Muscle of leg (tissue), 16 donors: Measurements from ENCODE around the gene EVI2A. TPM values are rescaled to one million over a fixed set of nuclear protein-coding genes. Genes with fewer than 3 reads are reported as not detected.
A peak's percentile ranks its signal among the peaks of the same experiment; 100 is the strongest.
"Not testable (repeated sequence)": the region's sequence is repeated elsewhere in the genome, so short reads cannot be mapped to it uniquely, and the experiment has no call there.

Experiments
- DNase-seq: peaks from one replicate; pipeline ENCODE4 v3.0.0; 2013
- H3K27ac ChIP-seq: one replicate; pipeline ENCODE4 v1.5.1; 2013; ENCODE audit warnings: mild to moderate bottlenecking, low read length, control low read depth
- H3K27me3 ChIP-seq: one replicate; pipeline ENCODE4 v1.6.1; 2013; ENCODE audit warnings: low read length; ENCODE audit not compliant: control insufficient read depth, insufficient read depth
- H3K36me3 ChIP-seq: one replicate; pipeline ENCODE4 v1.6.1; 2013; ENCODE audit warnings: low read length; ENCODE audit not compliant: control insufficient read depth, insufficient read depth
- H3K4me1 ChIP-seq: one replicate; pipeline ENCODE4 v1.6.1; 2013; ENCODE audit warnings: low read length; ENCODE audit not compliant: control insufficient read depth, insufficient read depth
- H3K4me3 ChIP-seq: one replicate; pipeline ENCODE4 v1.5.1; 2013; ENCODE audit warnings: low read length, control low read depth
- H3K9me3 ChIP-seq: replicated peaks from 2 replicates; pipeline ENCODE4 v1.6.1; 2013; ENCODE audit warnings: low read depth, low read length; ENCODE audit not compliant: control insufficient read depth
- WGBS: methylation state at CpG from one replicate; pipeline ENCODE4 v1.1.5; 2013; ENCODE audit warnings: missing lambda C conversion rate; ENCODE audit not compliant: insufficient coverage; 5-methylcytosine and 5-hydroxymethylcytosine counted together
- long read RNA-seq, 11 donors: transcript quantifications; one replicate each; lab custom pipeline, GENCODE V29; 2026
- polyA plus RNA-seq, 8 donors: library from polyadenylated mRNA; unstranded; fragments of 120-200 nt; gene quantifications; one replicate each; pipeline versions ENCODE4 v1.2.1 to v1.2.3, GENCODE V29; 2013; ENCODE audit warnings: inconsistent platforms in 1 of 8, low replicate concordance in 1 of 8; ENCODE audit not compliant: insufficient read length in 8 of 8, insufficient read depth in 1 of 8
- total RNA-seq: library from RNA; stranded (reverse); fragments of 120-200 nt; gene quantifications from one replicate; pipeline ENCODE4 v1.2.4, GENCODE V29; 2013

The EVI2A gene
- total RNA-seq = 2.6 TPM
- polyA plus RNA-seq = 1 to 10 TPM; 1.2 to 2.4 (median 1.8) TPM
- long read RNA-seq, donor 1 = 0 reads
- long read RNA-seq, donor 2 = 0 reads
- long read RNA-seq, donor 3, partial matches to known transcripts = 0 of 4 reads
- long read RNA-seq, donor 3, other reads (novel, unspliced or antisense) = 0 of 4 reads
- long read RNA-seq, donor 4, partial matches to known transcripts = 0 of 1 reads
- long read RNA-seq, donor 4, other reads (novel, unspliced or antisense) = 0 of 1 reads
- long read RNA-seq, donor 5 = 0 reads
- long read RNA-seq, donor 6, partial matches to known transcripts = 0 of 3 reads
- long read RNA-seq, donor 6, other reads (novel, unspliced or antisense) = 0 of 3 reads
- long read RNA-seq, donor 7, partial matches to known transcripts = 0 of 3 reads
- long read RNA-seq, donor 7, other reads (novel, unspliced or antisense) = 0 of 3 reads
- long read RNA-seq, donor 8 = 0 reads
- long read RNA-seq, donor 9 = 0 reads
- long read RNA-seq, donor 10 = 0 reads
- long read RNA-seq, donor 11, partial matches to known transcripts = 0 of 2 reads
- long read RNA-seq, donor 11, other reads (novel, unspliced or antisense) = 0 of 2 reads

DNA sequence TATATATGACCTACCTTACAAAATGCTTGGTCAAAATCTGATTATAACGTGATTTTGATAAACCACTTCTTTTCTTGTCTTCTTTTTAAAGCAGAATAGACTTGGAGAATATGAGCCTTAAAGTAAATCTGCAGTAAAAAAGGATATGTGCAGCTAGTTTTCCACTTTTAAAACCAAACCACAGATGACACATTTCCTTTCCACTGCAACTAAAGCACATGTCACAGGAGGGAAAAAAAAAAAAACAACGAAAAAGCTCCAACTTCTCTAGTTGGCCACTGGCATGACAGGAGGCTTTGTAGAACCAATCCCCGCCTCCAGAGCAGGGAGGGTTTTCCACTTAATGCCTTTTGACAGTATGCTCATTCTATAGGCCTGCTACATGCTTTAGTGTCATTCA is at the start of gene EVI2A:
TSS of gene EVI2A (minus strand) at position 142 of the 400 bp plus-strand sequence. CDS start 2,609 bp downstream, outside the sequence.
- peaks cover 10% of the 10 kb centered on the region for H3K36me3 ChIP-seq
- no peaks in the 10 kb centered on the region for H3K27me3 ChIP-seq
- peak; percentile 80 for DNase-seq
- H3K9me3 ChIP-seq = no peaks in the 10 kb centered on the region
- peak within 1 kb of the TSS; percentile 5 for H3K4me3 ChIP-seq
- no peak within 1 kb of the TSS for H3K27ac ChIP-seq
- no peaks in the 10 kb centered on the region for H3K4me1 ChIP-seq
- WGBS = no CpG with 5 or more reads among the region's 3 CpGs

DNA sequence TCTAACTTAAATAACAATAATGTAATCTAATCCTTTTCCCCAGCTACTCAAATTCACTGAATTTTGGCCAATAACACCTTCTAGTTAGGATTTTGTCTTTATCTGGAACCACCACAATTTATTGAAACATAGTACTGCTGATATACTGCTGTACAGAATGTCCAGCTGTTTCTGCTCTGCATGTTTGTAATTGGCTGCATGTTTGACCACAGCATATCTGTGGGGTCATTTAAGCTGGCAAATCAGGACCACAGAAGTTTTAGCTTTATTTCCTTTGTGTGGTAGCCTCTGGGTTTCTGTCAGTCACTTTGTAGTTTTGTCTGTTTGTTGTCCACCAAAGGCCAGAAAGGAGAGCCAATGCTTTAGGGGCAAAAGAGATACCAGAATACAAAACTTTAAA is 47.8 kb upstream of the EVI2A start:
- no peaks in the 10 kb centered on the region for H3K9me3 ChIP-seq
- no peak for DNase-seq
- H3K27ac ChIP-seq = no peak overlapping the region
- no peak overlapping the region for H3K4me3 ChIP-seq
- peaks cover 4% of the 10 kb centered on the region for H3K4me1 ChIP-seq
- H3K36me3 ChIP-seq = peaks cover 10% of the 10 kb centered on the region
- no peaks in the 10 kb centered on the region for H3K27me3 ChIP-seq

DNA sequence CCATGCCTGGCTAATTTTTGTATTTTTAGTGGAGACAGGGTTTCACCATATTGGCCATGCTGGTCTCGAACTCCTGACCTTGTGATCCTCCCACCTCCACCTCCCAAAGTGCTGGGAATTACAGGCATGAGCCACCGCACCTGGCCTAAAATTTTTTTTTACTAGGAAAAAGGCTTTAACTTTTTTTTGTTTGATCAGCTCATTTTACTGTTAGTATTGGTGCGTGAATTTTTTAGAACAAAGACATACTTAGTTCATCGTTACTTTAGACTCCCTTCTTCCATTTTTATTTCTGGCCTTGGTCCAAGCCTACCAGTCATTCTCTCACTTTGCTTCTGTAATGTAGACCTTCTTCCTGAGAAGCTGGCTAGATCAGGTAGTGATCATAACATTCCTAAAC is 44.7 kb upstream of the EVI2A start:
- no peak overlapping the region for H3K27ac ChIP-seq
- 100% methylated on average over 1 of the region's 4 CpGs for WGBS
- H3K4me3 ChIP-seq = no peak overlapping the region
- H3K36me3 ChIP-seq = peaks cover 9% of the 10 kb centered on the region
- peaks cover 2% of the 10 kb centered on the region for H3K4me1 ChIP-seq
- H3K27me3 ChIP-seq = no peaks in the 10 kb centered on the region
- no peak for DNase-seq
- H3K9me3 ChIP-seq = no peaks in the 10 kb centered on the region

DNA sequence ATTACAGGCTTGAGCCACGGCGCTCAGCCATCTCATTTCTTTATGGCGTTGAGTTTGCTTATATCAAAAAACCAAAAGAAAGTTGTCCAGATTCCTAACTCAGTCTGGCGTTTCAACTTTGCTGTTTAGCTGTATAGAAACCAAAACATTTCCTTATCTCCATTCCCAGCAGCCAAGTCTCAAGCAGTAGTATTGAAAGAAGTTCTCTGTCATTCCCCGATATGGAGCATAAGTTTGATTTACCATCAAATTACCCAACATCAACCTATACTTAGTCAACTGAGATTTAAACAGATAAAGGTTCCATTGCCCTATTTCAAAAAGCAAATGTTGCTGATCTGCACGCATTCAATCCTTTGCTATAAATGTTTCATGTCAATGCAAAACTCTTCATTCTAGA is 42.6 kb upstream of the EVI2A start:
- no peaks in the 10 kb centered on the region for H3K4me1 ChIP-seq
- H3K36me3 ChIP-seq = peaks cover 12% of the 10 kb centered on the region
- H3K27ac ChIP-seq = no peak overlapping the region
- H3K9me3 ChIP-seq = no peaks in the 10 kb centered on the region
- WGBS = 98% methylated on average over 5 of the region's 6 CpGs
- H3K4me3 ChIP-seq = no peak overlapping the region
- H3K27me3 ChIP-seq = no peaks in the 10 kb centered on the region
- DNase-seq = no peak

DNA sequence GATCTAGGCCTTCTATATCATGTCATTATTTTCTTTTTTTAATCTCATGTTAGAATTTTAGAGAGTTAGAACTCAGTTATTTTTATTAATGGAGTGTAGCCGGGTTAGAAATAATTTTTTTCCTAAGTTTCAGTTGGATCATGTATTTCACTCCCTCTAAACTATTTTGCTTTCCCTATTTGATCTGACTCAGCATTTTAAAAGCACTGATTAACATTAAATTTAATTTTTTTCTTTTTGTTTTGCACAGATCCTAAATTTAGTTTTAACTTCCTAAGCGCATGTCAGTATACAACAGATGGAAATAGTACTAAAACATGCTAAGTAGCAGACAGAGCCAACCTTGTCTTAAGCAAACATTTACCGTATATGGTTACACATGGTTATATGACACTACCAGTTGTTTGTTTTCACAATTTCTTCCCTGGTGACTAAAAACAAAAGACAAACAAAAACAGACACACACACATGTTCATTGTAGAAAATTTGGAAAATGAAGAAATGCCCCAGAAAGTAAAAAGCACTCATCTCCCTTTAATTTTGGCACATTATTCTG is 36.5 kb upstream of the EVI2A start:
- Histone ChIP-seq H3K27me3 (no peaks in the 10 kb centered on the region), H3K9me3 (no peaks in the 10 kb centered on the region), H3K36me3 (peaks cover 12% of the 10 kb centered on the region), H3K4me3 (no peak overlapping the region), H3K4me1 (no peaks in the 10 kb centered on the region), H3K27ac (no peak overlapping the region)
- no peak for DNase-seq
- no CpG with 5 or more reads among the region's 3 CpGs for WGBS

DNA sequence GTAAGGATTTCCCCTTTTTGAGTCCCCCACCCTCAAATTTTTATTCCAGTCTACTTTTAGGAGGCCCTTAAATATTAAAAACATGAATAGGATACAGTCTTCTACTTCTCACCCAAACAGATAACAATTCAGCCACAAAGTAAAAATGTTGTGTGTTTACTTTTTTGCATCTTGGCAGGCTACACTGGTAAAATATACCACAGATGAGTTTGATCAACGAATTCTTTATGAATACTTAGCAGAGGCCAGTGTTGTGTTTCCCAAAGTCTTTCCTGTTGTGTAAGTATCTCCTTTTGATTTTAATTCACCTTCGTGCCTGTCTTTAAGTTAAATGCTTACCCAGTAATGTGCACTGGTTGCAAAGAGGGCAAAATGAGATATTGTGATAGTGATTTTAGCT is 35.7 kb upstream of the EVI2A start:
- peaks cover 11% of the 10 kb centered on the region for H3K36me3 ChIP-seq
- WGBS = no CpG with 5 or more reads among the region's 2 CpGs
- H3K4me3 ChIP-seq = no peak overlapping the region

GRCh38 chr17:31355935-31356334 is 34.5 kb upstream of the EVI2A start:
- Histone ChIP-seq H3K27me3 (no peaks in the 10 kb centered on the region), H3K4me3 (no peak overlapping the region), H3K9me3 (no peaks in the 10 kb centered on the region), H3K36me3 (peaks cover 9% of the 10 kb centered on the region), H3K4me1 (no peaks in the 10 kb centered on the region), H3K27ac (no peak overlapping the region)
- WGBS = no CpG with 5 or more reads among the region's 1 CpG
- DNase-seq = no peak

More for the DNA sequence above, 35.7 kb upstream of the EVI2A start:
- Histone ChIP-seq H3K27ac (no peak overlapping the region), H3K9me3 (no peaks in the 10 kb centered on the region), H3K27me3 (no peaks in the 10 kb centered on the region), H3K4me1 (no peaks in the 10 kb centered on the region)
- no peak for DNase-seq

GRCh38 chr17:31349454-31349853 is 28.0 kb upstream of the EVI2A start:
- H3K27ac ChIP-seq = no peak overlapping the region
- no peaks in the 10 kb centered on the region for H3K27me3 ChIP-seq
- no peak overlapping the region for H3K4me3 ChIP-seq
- H3K4me1 ChIP-seq = no peaks in the 10 kb centered on the region
- peaks cover 6% of the 10 kb centered on the region for H3K36me3 ChIP-seq
- no peak for DNase-seq
- no peaks in the 10 kb centered on the region for H3K9me3 ChIP-seq

GRCh38 chr17:31345191-31345747 is 23.8 kb upstream of the EVI2A start:
- H3K27ac ChIP-seq, H3K9me3 ChIP-seq, DNase-seq, H3K4me3 ChIP-seq, H3K27me3 ChIP-seq, H3K4me1 ChIP-seq: not testable (repeated sequence)
- no CpG with 5 or more reads among the region's 34 CpGs for WGBS
- peaks cover 12% of the 10 kb centered on the region for H3K36me3 ChIP-seq

DNA sequence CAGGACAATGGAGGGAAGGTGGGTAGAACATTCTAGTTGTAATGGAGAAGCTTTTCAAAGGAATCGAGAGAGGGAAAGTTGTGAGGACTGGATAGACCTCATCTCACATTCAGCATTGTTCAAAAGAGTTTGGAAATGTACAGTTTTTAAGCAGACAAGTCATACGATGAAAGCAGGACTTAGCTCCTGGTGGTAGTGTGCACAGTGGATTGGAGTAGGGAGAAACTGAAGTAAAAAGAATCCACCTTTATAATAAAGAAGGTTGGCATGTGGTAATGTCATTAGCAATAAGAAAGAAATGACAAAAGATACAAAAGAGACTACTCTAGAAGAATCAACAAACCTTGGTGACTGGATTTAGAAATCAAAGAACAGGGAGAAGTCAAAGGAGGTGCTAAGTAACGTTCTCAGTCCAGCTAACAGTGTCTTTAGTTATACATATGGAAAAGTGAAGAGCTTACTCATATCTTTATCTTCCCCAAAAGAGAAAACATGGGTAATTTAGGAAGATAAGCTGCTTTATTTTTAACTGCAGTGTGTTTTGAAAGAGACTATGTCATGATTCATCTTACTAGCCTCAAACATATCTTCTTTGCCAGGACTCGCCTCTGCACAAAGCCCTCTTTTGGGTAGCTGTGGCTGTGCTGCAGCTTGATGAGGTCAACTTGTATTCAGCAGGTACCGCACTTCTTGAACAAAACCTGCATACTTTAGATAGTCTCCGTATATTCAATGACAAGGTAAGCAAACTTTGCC is 18.7 kb upstream of the EVI2A start:
- H3K4me3 ChIP-seq = no peak overlapping the region
- DNase-seq = no peak
- no peaks in the 10 kb centered on the region for H3K9me3 ChIP-seq
- no peaks in the 10 kb centered on the region for H3K27me3 ChIP-seq
- no CpG with 5 or more reads among the region's 6 CpGs for WGBS
- no peaks in the 10 kb centered on the region for H3K4me1 ChIP-seq
- H3K27ac ChIP-seq = no peak overlapping the region
- peaks cover 20% of the 10 kb centered on the region for H3K36me3 ChIP-seq
